H1 (cell line): ENCODE data around the gene UNC79. TPM values are rescaled to one million over a fixed set of nuclear protein-coding genes. Genes with fewer than 3 reads are reported as not detected.

Experiments used
- CTCF ChIA-PET: fragments of 300-600 bp; sonication (Branson Sonifier 250); formaldehyde crosslinking; loops from one replicate; lab custom pipeline; 2021; ENCODE audit not compliant: partially characterized antibody; lab: Charles Lee
- POLR2A ChIA-PET: fragments of 300-600 bp; sonication (Branson Sonifier 250); formaldehyde crosslinking; loops from one replicate; lab custom pipeline; 2021; ENCODE audit warnings: inconsistent platforms; ENCODE audit not compliant: partially characterized antibody; lab: Charles Lee
- DNase-seq, 2 experiments: peaks; one replicate each; pipeline versions ENCODE4 v3.0.0 to v3.0.0-alpha.2; 2010 to 2022; ENCODE audit warnings: low spot score in 2 of 2, low read depth in 1 of 2, mixed read lengths in 1 of 2
- FAIRE-seq: peaks from 2 replicates; lab custom pipeline; 2011; peaks lifted over from hg19 to GRCh38; lab: Jason Lieb, UNC
- H2AFZ ChIP-seq: 2 replicates; pipeline ENCODE4 v1.8.1; 2012; ENCODE audit warnings: low read length, inconsistent platforms
- H2AK5ac ChIP-seq: 2 replicates; pipeline ENCODE4 v1.6.1; 2013; ENCODE audit warnings: low read depth, low read length
- H2BK120ac ChIP-seq: replicated peaks from 2 replicates; pipeline ENCODE3; 2013; ENCODE audit warnings: low read depth, low read length, inconsistent platforms
- H2BK12ac ChIP-seq: 2 replicates; pipeline ENCODE4 v1.6.1; 2013; ENCODE audit warnings: low read depth, low read length
- H2BK15ac ChIP-seq: 2 replicates; pipeline ENCODE4 v1.6.1; 2013; ENCODE audit warnings: low read length
- H2BK20ac ChIP-seq: 2 replicates; pipeline ENCODE4 v1.6.1; 2013; ENCODE audit warnings: low read length
- H2BK5ac ChIP-seq: 2 replicates; pipeline ENCODE4 v1.6.1; 2013; ENCODE audit warnings: low read depth, low read length
- H3K14ac ChIP-seq: 2 replicates; pipeline ENCODE4 v1.6.1; 2013; ENCODE audit warnings: inconsistent platforms; ENCODE audit not compliant: insufficient read length
- H3K18ac ChIP-seq: 2 replicates; pipeline ENCODE4 v1.6.1; 2013; ENCODE audit warnings: low read length; ENCODE audit errors: extremely low read depth
- H3K23ac ChIP-seq: 2 replicates; pipeline ENCODE4 v1.6.1; 2013; ENCODE audit warnings: inconsistent platforms; ENCODE audit not compliant: insufficient read length
- H3K23me2 ChIP-seq: 2 replicates; pipeline ENCODE4 v1.6.1; 2013; ENCODE audit warnings: low read depth, low read length
- H3K27ac ChIP-seq: 2 replicates; pipeline ENCODE4 v1.6.1; 2011; ENCODE audit warnings: low read depth, low read length, inconsistent platforms
- H3K27me3 ChIP-seq, 4 experiments: replicated peaks in 1 of 4; 1 replicate in 1 of 4; 2 replicates in 3 of 4; pipeline versions ENCODE4 v1.6.1 to v1.8.1; 2011 to 2013; ENCODE audit warnings: low read length in 3 of 4, mild to moderate bottlenecking in 3 of 4, inconsistent platforms in 2 of 4, mixed read lengths in 2 of 4, moderate library complexity in 1 of 4; ENCODE audit not compliant: control insufficient read depth in 3 of 4, insufficient read depth in 3 of 4; ENCODE audit errors: extremely low read depth in 1 of 4
- H3K36me3 ChIP-seq, 4 experiments: 2 replicates each; pipeline versions ENCODE4 v1.6.1 to v1.8.1; 2011 to 2013; ENCODE audit warnings: mild to moderate bottlenecking in 4 of 4, low read length in 3 of 4, moderate library complexity in 2 of 4, control low read depth in 1 of 4, inconsistent platforms in 1 of 4; ENCODE audit not compliant: insufficient read depth in 4 of 4, control insufficient read depth in 2 of 4
- H3K4ac ChIP-seq: replicated peaks from 2 replicates; pipeline ENCODE3; 2013; ENCODE audit warnings: low read length, low read depth, mixed read lengths, inconsistent platforms; ENCODE audit not compliant: insufficient read length
- H3K4me1 ChIP-seq, 4 experiments: replicated peaks in 1 of 4; 1 replicate in 1 of 4; 2 replicates in 3 of 4; pipeline versions ENCODE4 v1.6.1 to v1.8.1; 2011 to 2013; ENCODE audit warnings: low read length in 3 of 4, inconsistent platforms in 2 of 4, mixed read lengths in 1 of 4; ENCODE audit not compliant: insufficient read depth in 4 of 4, control insufficient read depth in 3 of 4
- H3K4me2 ChIP-seq, 2 experiments: 2 replicates each; pipeline versions ENCODE4 v1.6.1 to v1.8.1; 2011 to 2013; ENCODE audit warnings: low read depth in 2 of 2, low read length in 2 of 2, control low read depth in 1 of 2, inconsistent platforms in 1 of 2, mild to moderate bottlenecking in 1 of 2; ENCODE audit not compliant: insufficient read depth in 1 of 2
- H3K4me3 ChIP-seq, 4 experiments: fragments of 200-600, 300-600 bp in 1 of 4; sonication (generic), shearing (Covaris generic), sonication (Bioruptor Twin) in 1 of 4; 2 replicates each; pipeline versions ENCODE4 v1.5.1 to v1.8.1; 2011 to 2016; ENCODE audit warnings: low read length in 4 of 4, low read depth in 3 of 4, control low read depth in 2 of 4, inconsistent platforms in 2 of 4, mild to moderate bottlenecking in 2 of 4, mixed read lengths in 1 of 4, moderate library complexity in 1 of 4; ENCODE audit not compliant: insufficient read depth in 2 of 4; ENCODE audit errors: extremely low read depth in 1 of 4
- H3K56ac ChIP-seq: replicated peaks from 2 replicates; pipeline ENCODE3; 2013; ENCODE audit warnings: low read depth, mild to moderate bottlenecking, mixed read lengths, low read length, inconsistent platforms; ENCODE audit not compliant: insufficient read length
- H3K79me1 ChIP-seq: 2 replicates; pipeline ENCODE4 v1.6.1; 2013; ENCODE audit warnings: low read depth, low read length, control low read depth
- H3K79me2 ChIP-seq, 2 experiments: 2 replicates each; pipeline versions ENCODE4 v1.6.1 to v1.8.1; 2012 to 2013; ENCODE audit warnings: low read length in 2 of 2, mild to moderate bottlenecking in 2 of 2, inconsistent platforms in 1 of 2; ENCODE audit not compliant: insufficient read depth in 2 of 2, control insufficient read depth in 1 of 2
- H3K9ac ChIP-seq, 4 experiments: replicated peaks in 1 of 4; 1 replicate in 1 of 4; 2 replicates in 3 of 4; pipeline versions ENCODE4 v1.6.1 to v1.8.1; 2011 to 2013; ENCODE audit warnings: low read depth in 3 of 4, low read length in 3 of 4, control low read depth in 2 of 4, mild to moderate bottlenecking in 2 of 4, moderate library complexity in 2 of 4, inconsistent platforms in 1 of 4; ENCODE audit errors: extremely low read depth in 1 of 4
- H3K9me3 ChIP-seq, 2 experiments: 2 replicates each; pipeline versions ENCODE4 v1.6.1 to v1.8.1; 2012 to 2013; ENCODE audit warnings: mild to moderate bottlenecking in 2 of 2, moderate library complexity in 2 of 2, control low read depth in 1 of 2, inconsistent platforms in 1 of 2, low read depth in 1 of 2, low read length in 1 of 2, mixed read lengths in 1 of 2; ENCODE audit not compliant: insufficient read depth in 2 of 2
- H4K20me1 ChIP-seq, 2 experiments: replicated peaks in 1 of 2; 2 replicates each; pipeline versions ENCODE3 to v1.8.1; 2011 to 2013; ENCODE audit warnings: inconsistent platforms in 2 of 2, low read length in 2 of 2, mild to moderate bottlenecking in 1 of 2; ENCODE audit not compliant: insufficient read depth in 2 of 2, control insufficient read depth in 1 of 2
- H4K5ac ChIP-seq: 2 replicates; pipeline ENCODE4 v1.6.1; 2013; ENCODE audit warnings: low read length, low read depth, mixed read lengths, inconsistent platforms; ENCODE audit not compliant: insufficient read length
- H4K8ac ChIP-seq: 2 replicates; pipeline ENCODE4 v1.8.0; 2013; ENCODE audit warnings: mild to moderate bottlenecking, moderate library complexity, low read length, inconsistent platforms; ENCODE audit not compliant: insufficient read depth; ENCODE audit errors: extremely low read depth
- H4K91ac ChIP-seq: replicated peaks from 2 replicates; pipeline ENCODE3; 2013; ENCODE audit warnings: low read length, mixed read lengths, inconsistent platforms; ENCODE audit not compliant: insufficient read length
- HDAC2 ChIP-seq, 2 experiments: fragments of 300-600 bp in 1 of 2; sonication (generic) in 1 of 2; IDR thresholded peaks; 2 replicates each; pipeline ENCODE4 v1.6.1; 2011 to 2012; ENCODE audit warnings: low read depth in 2 of 2, low read length in 2 of 2, mild to moderate bottlenecking in 2 of 2, moderate library complexity in 2 of 2, borderline replicate concordance in 1 of 2, inconsistent platforms in 1 of 2
- KDM1A ChIP-seq: fragments of 200-600, 300-600 bp; sonication (generic); IDR thresholded peaks from 2 replicates; pipeline ENCODE4 v1.7.1; 2016; ENCODE audit warnings: mild to moderate bottlenecking, low read length, borderline replicate concordance
- POU5F1 ChIP-seq: IDR thresholded peaks from 2 replicates; pipeline ENCODE4 v1.6.1; 2011; ENCODE audit warnings: low read depth, mild to moderate bottlenecking, low read length, moderate library complexity
- RBBP5 ChIP-seq: IDR thresholded peaks from 2 replicates; pipeline ENCODE4 v1.7.1; 2012; ENCODE audit warnings: low read depth, mild to moderate bottlenecking, inconsistent platforms, low read length, moderate library complexity, borderline replicate concordance
- TAF7 ChIP-seq: optimal IDR thresholded peaks from 2 replicates; pipeline ENCODE3; 2011; ENCODE audit warnings: low read depth, mild to moderate bottlenecking, inconsistent platforms, low read length, moderate library complexity, borderline replicate concordance
- polyA plus RNA-seq, 7 experiments: library from polyadenylated mRNA; depleted of rRNA in 3 of 7; stranded (reverse) in 5 of 7; unstranded in 2 of 7; fragments of >200 nt in 5 of 7; fragments of 200-250 nt in 2 of 7; gene quantifications; 1 replicate in 5 of 7; 2 replicates in 1 of 7; 4 replicates in 1 of 7; pipeline versions ENCODE4 v1.2.1 to v1.2.3, GENCODE V29; 2011 to 2013; ENCODE audit warnings: missing spikeins in 2 of 7, mixed read lengths in 2 of 7
- total RNA-seq: library from RNA; stranded (reverse); fragmentation: NEBNext Ultra II Directional; extraction: Animal tissue kit (Norgen Biotek cat#: 25700); gene quantifications from 2 replicates; pipeline ENCODE4 v1.2.1, GENCODE V29; 2021

Gene UNC79
- total and polyA plus RNA-seq, 2 of the 8 experiments (the other 6 are each of a cell fraction or from before 2014, with no cell fraction given): 1.8 to 2.3 TPM

GRCh38 chr14:93665169-93665568 lies 234.4 kb downstream of the UNC79 start:
- H4K91ac ChIP-seq: no peak overlapping the region
- no peak overlapping the region for H3K9ac ChIP-seq
- CTCF ChIA-PET: interaction anchor here (3.0 kb wide), 1 partner anchor 11 kb away, joined by 16 read pairs; no protein-coding TSS in a partner anchor
- no peak overlapping the region for H2BK15ac ChIP-seq
- no peak overlapping the region for H2BK120ac ChIP-seq
- H3K79me2 ChIP-seq: no peaks in the 10 kb centered on the region
- H2AK5ac ChIP-seq: no peak overlapping the region
- no peak overlapping the region for H3K4ac ChIP-seq
- no peak overlapping the region for H3K23ac ChIP-seq
- TF ChIP-seq HDAC2 (IDR thresholded peaks at IDR 0.05; ENCODE audit: borderline replicate concordance in 1 of 2, low read depth in 2 of 2, low read length in 2 of 2): peak in 1 of 2 experiments; percentile 57; a peak in 1 of 4 replicates
- no peak for TF ChIP-seq RBBP5
- no peak for TF ChIP-seq POU5F1
- TF ChIP-seq KDM1A: peak; percentile 59; the same call in 1 of the 2 replicates
- no peak for TF ChIP-seq TAF7
- no peak overlapping the region for H3K56ac ChIP-seq
- no peak overlapping the region for H2AFZ ChIP-seq
- no peak overlapping the region for H3K18ac ChIP-seq
- FAIRE-seq (no peak), DNase-seq (no peak)
- H3K23me2 ChIP-seq: no peaks in the 10 kb centered on the region; the same call in 1 of the 2 replicates
- no peaks in the 10 kb centered on the region for H3K27me3 ChIP-seq
- no peak overlapping the region for H4K5ac ChIP-seq
- no peak overlapping the region for H2BK12ac ChIP-seq
- H4K8ac ChIP-seq: no peak overlapping the region
- H3K4me2 ChIP-seq: no peak overlapping the region
- no peaks in the 10 kb centered on the region for H3K79me1 ChIP-seq
- POLR2A ChIA-PET: no interaction called here
- H3K14ac ChIP-seq: no peak overlapping the region
- no peak overlapping the region for H3K4me3 ChIP-seq
- H4K20me1 ChIP-seq: no peaks in the 10 kb centered on the region
- no peak overlapping the region for H2BK20ac ChIP-seq
- H3K9me3 ChIP-seq: peaks cover 2 to 15% of the 10 kb centered on the region in 2 experiments; a peak in 3 of 4 replicates
- H3K36me3 ChIP-seq: peaks cover 0 to 6% (median 2%) of the 10 kb centered on the region in 4 experiments; a peak in 2 of 8 replicates
- H3K27ac ChIP-seq: no peak overlapping the region
- no peak overlapping the region for H2BK5ac ChIP-seq
- H3K4me1 ChIP-seq: no peaks in the 10 kb centered on the region
